ENCODE results near the gene LYPD3.
"Not testable (repeated sequence)": the region's sequence is repeated elsewhere in the genome, so short reads cannot be mapped to it uniquely, and the experiment has no call there.

The LYPD3 gene

DNA sequence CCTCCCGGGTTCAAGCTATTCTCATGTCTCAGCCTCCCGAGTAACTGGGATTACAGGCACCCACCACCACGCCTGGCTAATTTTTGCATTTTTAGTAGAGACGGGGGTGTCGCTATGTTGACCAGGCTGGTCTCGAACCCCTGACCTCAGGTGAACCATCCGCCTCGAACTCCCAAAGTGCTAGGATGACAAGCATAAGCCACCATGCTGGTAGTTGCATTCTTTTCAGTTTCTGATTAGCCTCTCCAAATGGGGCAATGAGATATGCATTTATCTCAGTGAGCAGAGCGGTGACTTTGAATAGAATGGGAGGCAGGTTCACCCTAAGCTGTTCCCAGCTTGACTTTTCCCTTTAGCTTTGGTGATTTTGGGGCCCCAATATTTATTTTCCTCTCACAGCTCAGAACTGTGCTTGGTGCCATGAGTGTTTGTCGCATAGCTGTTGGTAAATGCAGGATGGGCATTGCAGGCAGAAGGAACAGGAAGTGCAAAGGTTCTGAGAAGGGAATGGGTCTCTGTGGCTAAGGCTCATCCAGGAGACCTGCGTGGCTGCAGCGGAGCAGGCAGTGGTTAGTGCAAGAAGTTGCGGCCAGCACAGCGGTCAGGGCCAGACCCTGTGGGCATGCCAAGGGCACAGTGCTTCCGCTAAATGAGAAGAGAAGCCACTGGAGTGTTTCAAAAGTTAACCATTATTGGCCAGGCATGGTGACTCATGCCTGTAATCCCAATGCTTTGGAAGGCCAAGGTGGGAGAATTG lies 20.7 kb downstream of the LYPD3 start:
- H3K4me1 ChIP-seq (ENCODE audit: control insufficient read depth in 1 of 2, insufficient read depth in 1 of 2, low read depth in 1 of 2, low read length in 1 of 2): peaks cover 7 to 10% of the 10 kb centered on the region in 2 experiments
- H3K27me3 ChIP-seq: peaks cover 3% of the 10 kb centered on the region
- no peak overlapping the region for H3K4me3 ChIP-seq (ENCODE audit: low read depth in 1 of 2, low read length in 1 of 2)
- no peaks in the 10 kb centered on the region for H3K36me3 ChIP-seq
- no peak overlapping the region for H3K27ac ChIP-seq
- TF ChIP-seq, protein P1, sequence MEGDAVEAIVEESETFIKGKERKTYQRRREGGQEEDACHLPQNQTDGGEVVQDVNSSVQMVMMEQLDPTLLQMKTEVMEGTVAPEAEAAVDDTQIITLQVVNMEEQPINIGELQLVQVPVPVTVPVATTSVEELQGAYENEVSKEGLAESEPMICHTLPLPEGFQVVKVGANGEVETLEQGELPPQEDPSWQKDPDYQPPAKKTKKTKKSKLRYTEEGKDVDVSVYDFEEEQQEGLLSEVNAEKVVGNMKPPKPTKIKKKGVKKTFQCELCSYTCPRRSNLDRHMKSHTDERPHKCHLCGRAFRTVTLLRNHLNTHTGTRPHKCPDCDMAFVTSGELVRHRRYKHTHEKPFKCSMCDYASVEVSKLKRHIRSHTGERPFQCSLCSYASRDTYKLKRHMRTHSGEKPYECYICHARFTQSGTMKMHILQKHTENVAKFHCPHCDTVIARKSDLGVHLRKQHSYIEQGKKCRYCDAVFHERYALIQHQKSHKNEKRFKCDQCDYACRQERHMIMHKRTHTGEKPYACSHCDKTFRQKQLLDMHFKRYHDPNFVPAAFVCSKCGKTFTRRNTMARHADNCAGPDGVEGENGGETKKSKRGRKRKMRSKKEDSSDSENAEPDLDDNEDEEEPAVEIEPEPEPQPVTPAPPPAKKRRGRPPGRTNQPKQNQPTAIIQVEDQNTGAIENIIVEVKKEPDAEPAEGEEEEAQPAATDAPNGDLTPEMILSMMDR (IDR thresholded peaks at IDR 0.05): no peak
- H3K9me3 ChIP-seq: no peaks in the 10 kb centered on the region

DNA sequence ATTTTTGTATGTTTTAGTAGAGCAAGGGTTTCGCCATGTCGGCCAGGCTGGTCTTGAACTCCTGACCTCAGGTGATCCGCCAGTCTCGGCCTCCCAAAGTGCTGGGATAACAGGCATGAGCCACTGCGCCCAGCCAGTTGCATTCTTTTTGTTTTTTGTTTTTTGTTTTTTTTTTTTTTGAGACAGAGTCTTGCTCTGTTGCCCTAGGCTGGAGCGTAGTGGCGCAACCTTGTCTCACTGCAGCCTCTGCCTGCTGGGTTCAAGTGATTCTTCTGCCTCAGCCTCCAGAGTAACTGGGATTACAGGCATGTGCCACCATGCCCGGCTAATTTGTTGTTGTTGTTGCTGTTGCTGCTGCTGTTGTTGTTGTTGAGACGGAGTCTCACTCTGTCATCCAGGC lies 21.3 kb downstream of the LYPD3 start:
- not testable (repeated sequence) for H3K27me3 ChIP-seq; H3K36me3 ChIP-seq; H3K4me3 ChIP-seq (ENCODE audit: low read depth in 1 of 2, low read length in 1 of 2); H3K27ac ChIP-seq; H3K9me3 ChIP-seq
- peaks cover 7 to 15% of the 10 kb centered on the region in 2 experiments for H3K4me1 ChIP-seq (ENCODE audit: control insufficient read depth in 1 of 2, insufficient read depth in 1 of 2, low read depth in 1 of 2, low read length in 1 of 2)

DNA sequence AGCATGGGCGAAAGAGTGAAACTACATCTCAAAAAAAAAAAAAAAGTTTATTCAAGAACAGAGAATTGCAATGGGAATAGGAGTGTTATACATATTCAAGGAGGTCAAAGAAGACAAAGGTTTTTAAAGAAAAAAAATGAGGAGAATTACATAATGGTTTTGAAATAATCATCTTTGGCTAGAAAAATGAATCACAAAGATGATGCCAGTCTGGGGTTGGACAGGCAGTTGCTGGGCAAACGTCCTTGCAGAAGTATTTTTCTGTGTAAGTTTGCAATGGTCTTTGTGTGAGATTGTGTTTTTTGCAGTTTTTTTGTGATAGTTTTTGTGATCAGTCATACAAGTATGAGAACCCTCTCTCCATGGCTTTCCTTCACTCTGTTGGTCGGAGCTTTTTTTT lies 23.7 kb downstream of the LYPD3 start:
- no peaks in the 10 kb centered on the region for H3K36me3 ChIP-seq
- peaks cover 3% of the 10 kb centered on the region for H3K27me3 ChIP-seq
- no peaks in the 10 kb centered on the region for H3K9me3 ChIP-seq

DNA sequence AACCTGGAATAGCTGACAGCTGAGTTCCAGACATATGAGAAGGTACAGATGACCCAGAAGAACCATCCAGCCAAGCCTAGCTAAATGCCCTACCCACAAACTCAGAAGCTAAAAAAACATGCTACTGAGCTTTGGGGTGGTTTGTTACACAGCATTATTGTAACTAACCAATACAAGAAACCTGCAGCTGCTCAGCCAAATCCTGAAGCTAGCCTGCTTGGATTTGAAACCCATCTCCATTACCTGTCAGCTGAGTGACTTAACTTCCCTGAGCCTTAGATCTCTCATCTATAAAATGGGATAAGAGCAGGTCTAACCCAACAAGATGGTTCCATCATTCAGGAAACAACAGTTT lies 25.7 kb downstream of the LYPD3 start:
- Histone ChIP-seq H3K27ac (no peak overlapping the region), H3K4me3 (ENCODE audit: low read depth in 1 of 2, low read length in 1 of 2) (no peak overlapping the region), H3K9me3 (no peaks in the 10 kb centered on the region), H3K4me1 (ENCODE audit: control insufficient read depth in 1 of 2, insufficient read depth in 1 of 2, low read depth in 1 of 2, low read length in 1 of 2) (peaks cover 11 to 14% of the 10 kb centered on the region in 2 experiments), H3K36me3 (no peaks in the 10 kb centered on the region), H3K27me3 (peaks cover 3% of the 10 kb centered on the region)
- TF ChIP-seq, protein P1 (IDR thresholded peaks at IDR 0.05): no peak

More for the DNA sequence above, 23.7 kb downstream of the LYPD3 start:
- Histone ChIP-seq H3K4me1 (ENCODE audit: control insufficient read depth in 1 of 2, insufficient read depth in 1 of 2, low read depth in 1 of 2, low read length in 1 of 2) (peaks cover 17 to 24% of the 10 kb centered on the region in 2 experiments), H3K27ac (no peak overlapping the region), H3K4me3 (ENCODE audit: low read depth in 1 of 2, low read length in 1 of 2) (no peak overlapping the region)
- TF ChIP-seq, protein P1 (IDR thresholded peaks at IDR 0.05): no peak

DNA sequence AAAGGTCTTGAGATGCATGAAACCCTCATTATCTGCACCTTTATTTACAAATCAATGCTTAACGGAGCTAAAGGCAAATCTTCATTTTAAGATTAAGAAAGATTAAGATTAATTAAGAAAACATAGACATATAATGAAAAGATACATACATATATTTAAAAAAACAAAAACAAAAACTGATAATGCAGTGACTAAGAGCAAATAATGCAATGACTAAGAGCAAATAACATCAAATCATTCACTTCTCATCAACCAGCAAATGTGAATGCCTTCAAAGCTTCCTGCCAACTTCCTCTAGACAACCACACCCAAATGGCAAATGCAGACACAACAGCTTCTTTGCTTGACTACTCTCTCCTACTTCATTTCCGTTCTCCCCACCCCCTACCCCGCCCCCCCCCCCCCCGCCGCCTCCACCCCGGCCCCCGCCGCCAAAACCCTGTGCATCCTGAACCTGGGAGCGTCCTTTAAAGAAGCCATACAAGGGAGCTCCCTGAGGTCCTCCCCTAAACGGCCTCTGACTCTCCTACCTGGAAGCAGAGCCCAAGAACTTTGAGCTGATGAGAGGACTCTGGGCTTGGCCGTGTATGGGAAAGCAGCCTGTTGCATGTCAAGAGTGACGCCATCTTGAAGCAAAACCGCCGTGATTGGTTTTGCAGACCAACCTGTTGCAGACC lies 26.2 kb downstream of the LYPD3 start:
- TF ChIP-seq, protein P1 (IDR thresholded peaks at IDR 0.05): no peak
- Histone ChIP-seq H3K4me1 (ENCODE audit: control insufficient read depth in 1 of 2, insufficient read depth in 1 of 2, low read depth in 1 of 2, low read length in 1 of 2) (peaks cover 10 to 14% of the 10 kb centered on the region in 2 experiments), H3K27me3 (peaks cover 3% of the 10 kb centered on the region), H3K4me3 (ENCODE audit: low read depth in 1 of 2, low read length in 1 of 2) (no peak overlapping the region), H3K27ac (no peak overlapping the region), H3K9me3 (no peaks in the 10 kb centered on the region), H3K36me3 (no peaks in the 10 kb centered on the region)

All from neutrophil (primary cell).